GM12878 (cell line): ENCODE results near the gene TMEM175. TPM values are rescaled to one million over a fixed set of nuclear protein-coding genes. Genes with fewer than 3 reads are reported as not detected.
A peak's percentile ranks its signal among the peaks of the same experiment; 100 is the strongest.

Experiments
- ATAC-seq: fragments of 200-7000 bp; cut with Tn5 transposase; 3 replicates; pipeline ENCODE4 v1.9.1; 2020; ENCODE audit warnings: mild to moderate bottlenecking, moderate library complexity
- BruUV-seq: library from RNA; stranded (reverse); fragments of 400-500 nt; replicated peaks from 2 replicates; lab custom pipeline; 2021; lab: Mats Ljungman, UMichigan
- CTCF ChIA-PET: fragments of 300-600 bp; sonication (Branson Sonifier 250); formaldehyde crosslinking; extraction: SDS; loops from one replicate; lab custom pipeline; 2021; ENCODE audit warnings: inconsistent platforms; lab: Yijun Ruan, JAX
- POLR2A ChIA-PET: fragments of 350-600 bp; formaldehyde crosslinking; extraction: SDS; loops from one replicate; lab custom pipeline; 2021; ENCODE audit warnings: inconsistent platforms; lab: Charles Lee
- RAD21 ChIA-PET: fragments of 300-600 bp; sonication (Branson Sonifier 250); formaldehyde crosslinking; loops from one replicate; lab custom pipeline; 2023; ENCODE audit warnings: antibody characterized with exemption; ENCODE audit not compliant: unreplicated experiment; lab: Charles Lee
- SMC1A ChIA-PET: fragments of 300-600 bp; sonication (Branson Sonifier 250); formaldehyde crosslinking; loops from one replicate; lab custom pipeline; 2023; ENCODE audit not compliant: unreplicated experiment, uncharacterized antibody; lab: Charles Lee
- DNase-seq: peaks from one replicate; pipeline ENCODE4 v3.0.0-alpha.2; 2011; ENCODE audit warnings: low read depth, low spot score
- FAIRE-seq: peaks from 3 replicates; lab custom pipeline; 2011; peaks lifted over from hg19 to GRCh38; lab: Jason Lieb, UNC
- H2AFZ ChIP-seq: 2 replicates; pipeline ENCODE4 v1.6.0; 2011; ENCODE audit warnings: low read depth, low read length, control low read depth; ENCODE audit not compliant: control insufficient read depth
- H3K27ac ChIP-seq: 2 replicates; pipeline ENCODE4 v1.5.1; 2011; ENCODE audit warnings: control low read depth; ENCODE audit not compliant: control insufficient read depth, insufficient read depth
- H3K27me3 ChIP-seq, 2 experiments: replicated peaks in 1 of 2; 2 replicates each; pipeline versions ENCODE4 v1.6.0 to v1.6.1; 2011; ENCODE audit warnings: low read length in 1 of 2; ENCODE audit not compliant: control insufficient read depth in 2 of 2, insufficient read depth in 2 of 2
- H3K36me3 ChIP-seq, 2 experiments: 2 replicates each; pipeline ENCODE4 v1.5.1; 2011; ENCODE audit warnings: low read length in 1 of 2; ENCODE audit not compliant: control insufficient read depth in 2 of 2, insufficient read depth in 2 of 2
- H3K4me1 ChIP-seq: 2 replicates; pipeline ENCODE4 v1.6.1; 2011; ENCODE audit warnings: mild to moderate bottlenecking, low read length, moderate library complexity, mixed read lengths; ENCODE audit not compliant: control insufficient read depth, insufficient read depth
- H3K4me2 ChIP-seq: 2 replicates; pipeline ENCODE4 v1.6.0; 2011; ENCODE audit warnings: control low read depth; ENCODE audit not compliant: control insufficient read depth, insufficient read depth
- H3K4me3 ChIP-seq: fragments of 200-600 bp; sonication (generic); 2 replicates; pipeline ENCODE4 v1.5.1; 2016
- H3K79me2 ChIP-seq: 2 replicates; pipeline ENCODE4 v1.6.0; 2011; ENCODE audit warnings: low read length; ENCODE audit not compliant: control insufficient read depth, insufficient read depth
- H3K9ac ChIP-seq: 2 replicates; pipeline ENCODE4 v1.8.0; 2011; ENCODE audit warnings: low read length, control low read depth, mixed read lengths; ENCODE audit not compliant: control insufficient read depth, insufficient read depth
- H3K9me3 ChIP-seq: replicated peaks from 3 replicates; pipeline ENCODE4 v1.5.1; 2011; ENCODE audit warnings: mild to moderate bottlenecking, low read length; ENCODE audit not compliant: control insufficient read depth, insufficient read depth
- H4K20me1 ChIP-seq: 2 replicates; pipeline ENCODE4 v1.6.0; 2011; ENCODE audit not compliant: control insufficient read depth, insufficient read depth
- BCL3 ChIP-seq: IDR thresholded peaks from 2 replicates; pipeline ENCODE4 v1.6.1; 2011; ENCODE audit warnings: borderline replicate concordance, low read depth, mild to moderate bottlenecking, moderate library complexity, low read length; ENCODE audit not compliant: insufficient read depth, poor library complexity, severe bottlenecking
- FOS ChIP-seq: IDR thresholded peaks from 3 replicates; pipeline ENCODE4 v1.6.1; 2011; ENCODE audit warnings: borderline replicate concordance; ENCODE audit not compliant: insufficient read length; ENCODE audit errors: extremely low read depth
- IKZF1 ChIP-seq: fragments of 450-650 bp; conservative IDR thresholded peaks from 2 replicates; pipeline ENCODE4 v1.6.1; 2017; ENCODE audit warnings: antibody characterized with exemption, mild to moderate bottlenecking
- IKZF2 ChIP-seq, 2 experiments: fragments of 450-650 bp; IDR thresholded peaks; 2 replicates each; pipeline ENCODE4 v1.6.1; 2017; ENCODE audit warnings: mild to moderate bottlenecking in 2 of 2, moderate library complexity in 2 of 2
- NR2F1 ChIP-seq: fragments of 450-650 bp; conservative IDR thresholded peaks from 2 replicates; pipeline ENCODE4 v1.6.1; 2017; ENCODE audit warnings: mild to moderate bottlenecking
- POLR2A ChIP-seq: IDR thresholded peaks from 2 replicates; pipeline ENCODE4 v1.6.1; 2011; ENCODE audit warnings: low read depth, mild to moderate bottlenecking, low read length
- SMARCA5 ChIP-seq: fragments of 450-650 bp; IDR thresholded peaks from 2 replicates; pipeline ENCODE4 v1.6.1; 2017; ENCODE audit warnings: mild to moderate bottlenecking
- TARDBP ChIP-seq: IDR thresholded peaks from 2 replicates; pipeline ENCODE4 v1.6.1; 2016; ENCODE audit warnings: borderline replicate concordance
- TCF3 ChIP-seq: IDR thresholded peaks from 2 replicates; pipeline ENCODE4 v1.6.1; 2012; ENCODE audit warnings: low read depth, mild to moderate bottlenecking, low read length, borderline replicate concordance; ENCODE audit not compliant: insufficient read depth
- ZBTB33 ChIP-seq: fragments of 450-650 bp; IDR thresholded peaks from 2 replicates; pipeline ENCODE4 v1.6.1; 2017; ENCODE audit warnings: mild to moderate bottlenecking
- WGBS: methylation state at CpG from one replicate; pipeline ENCODE4 v1.1.6; 2016; ENCODE audit warnings: low lambda C conversion rate; ENCODE audit not compliant: insufficient replicate concordance, insufficient coverage; ENCODE audit errors: missing lambda C conversion rate; 5-methylcytosine and 5-hydroxymethylcytosine counted together
- in situ Hi-C: fragments of 300-500 bp; cut with MboI; formaldehyde crosslinking; loops from 9 replicates; pipeline ENCODE4 v1.14.3; 2018; ENCODE audit warnings: mixed read lengths
- intact Hi-C: fragments of 100-400 bp; cut with micrococcal nuclease; formaldehyde crosslinking; loops from one replicate; pipeline ENCODE4 v1.14.2; 2022; ENCODE audit not compliant: unreplicated experiment
- polyA plus RNA-seq, 11 experiments: library from polyadenylated mRNA; depleted of rRNA in 4 of 11; unstranded in 6 of 11; stranded (reverse) in 5 of 11; fragments of >200 nt; fragmentation: Nextera tagmentation in 4 of 11; fragmentation: Illumina TruSeq in 1 of 11; extraction: Ambion mirVana in 4 of 11; extraction: Trizol in 1 of 11; gene quantifications; 1 replicate in 1 of 11; 2 replicates in 10 of 11; pipeline versions ENCODE4 v1.2.1 to v1.2.3, GENCODE V29; 2011 to 2016; ENCODE audit warnings: inconsistent platforms in 2 of 11, missing spikeins in 2 of 11, low read depth in 1 of 11
- total RNA-seq, 4 experiments: library from RNA; depleted of rRNA in 3 of 4; stranded (reverse); fragments of >200 nt in 3 of 4; fragmentation: Illumina TruSeq in 1 of 4; extraction: Trizol in 1 of 4; gene quantifications; 2 replicates each; pipeline versions ENCODE4 v1.2.1 to v1.2.3, GENCODE V29; 2013 to 2021
- TF ChIP-seq, protein P1 (sequence below): IDR thresholded peaks from 2 replicates; pipeline ENCODE4 v1.6.1; 2011; ENCODE audit warnings: mild to moderate bottlenecking, low read depth, low read length, moderate library complexity; ENCODE audit not compliant: insufficient replicate concordance

Gene TMEM175
- total and polyA plus RNA-seq, 10 of the 15 experiments (the other 5 are each of a cell fraction or from before 2014, with no cell fraction given), result 0.11 to 39.5 (median 22.3) TPM

DNA sequence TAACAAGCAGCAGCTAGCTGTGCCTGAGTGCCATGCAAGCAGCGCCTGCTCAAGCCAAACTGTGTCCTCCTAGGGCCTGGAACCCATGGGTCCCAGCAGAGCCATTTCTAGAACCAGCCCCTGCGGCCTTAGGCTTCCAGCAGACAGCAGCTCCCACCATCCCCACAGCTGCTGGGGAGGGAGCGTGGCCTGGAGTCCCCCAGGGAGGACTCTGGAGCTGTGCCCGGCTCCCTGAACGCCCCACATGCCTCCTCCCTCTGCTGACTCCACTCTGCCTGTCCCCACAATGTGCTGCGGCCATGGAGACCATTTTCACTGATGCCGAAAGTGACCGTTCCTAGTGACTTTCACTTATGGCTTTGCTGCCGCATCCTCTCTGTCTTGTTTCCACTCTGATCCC is 46.0 kb upstream of the TMEM175 start (continued):
- TF ChIP-seq FOS, result no peak
- no peak for TF ChIP-seq IKZF1
- no peak for TF ChIP-seq SMARCA5

DNA sequence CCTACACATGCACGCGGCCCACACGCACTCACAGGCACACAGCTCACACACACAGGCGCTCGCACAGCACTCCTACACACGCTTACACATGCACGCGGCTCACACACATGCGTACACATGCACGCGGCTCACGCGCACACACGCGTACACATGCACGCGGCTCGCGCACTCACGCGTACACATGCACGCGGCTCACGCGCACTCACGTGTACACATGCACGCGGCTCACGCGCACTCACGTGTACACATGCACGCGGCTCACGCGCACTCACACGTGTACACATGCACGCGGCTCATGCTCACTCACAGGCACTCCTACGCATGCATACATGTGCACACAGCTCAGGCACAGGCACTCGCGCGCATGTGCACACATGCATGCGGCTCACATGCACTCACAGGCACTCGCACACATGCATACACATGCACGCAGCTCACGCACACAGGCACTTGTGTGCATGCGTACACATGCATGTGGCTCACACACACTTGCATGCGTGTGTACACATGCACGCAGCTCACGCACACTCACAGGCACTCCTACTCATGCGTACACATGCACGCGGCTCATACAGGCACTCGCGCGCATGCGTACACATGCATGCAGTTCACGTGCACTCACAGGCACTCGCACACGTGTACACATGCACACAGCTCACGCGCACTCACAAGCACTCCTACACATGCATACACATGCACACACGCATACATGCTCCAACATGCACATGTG is 45.1 kb upstream of the TMEM175 start:
- Histone ChIP-seq H3K36me3 (peaks cover 2 to 35% of the 10 kb centered on the region in 2 experiments; a peak in 3 of 4 replicates), H2AFZ (no peak overlapping the region), H3K4me3 (no peak overlapping the region), H3K27me3 (no peaks in the 10 kb centered on the region), H4K20me1 (no peaks in the 10 kb centered on the region), H3K27ac (no peak overlapping the region), H3K79me2 (no peaks in the 10 kb centered on the region), H3K4me2 (no peak overlapping the region), H3K4me1 (no peaks in the 10 kb centered on the region), H3K9ac (no peak overlapping the region), H3K9me3 (no peaks in the 10 kb centered on the region)
- ChIA-PET RAD21 (no interaction called here), SMC1A (no interaction called here), CTCF (no interaction called here), POLR2A (no interaction called here)
- DNase-seq (no peak), FAIRE-seq (no peak), ATAC-seq (no peak)
- 98% methylated on average over 62 of the region's 63 CpGs for WGBS
- intact Hi-C loops, result no loop called here
- in situ Hi-C loops, result no loop called here
- no TSS peak for BruUV-seq
- TF ChIP-seq IKZF2 (IDR thresholded peaks at IDR 0.05) (no peak), BCL3 (peak; percentile 93), TCF3 (0 out of 2 replicates have a peak, but pooled peaks have one; percentile 74), NR2F1 (no peak), POLR2A (peak; percentile 66), ZBTB33 (0 out of 2 replicates have a peak, but pooled peaks have one; percentile 14), TARDBP (peak; percentile 67; the same call in 1 of the 2 replicates)
- TF ChIP-seq, protein P1, sequence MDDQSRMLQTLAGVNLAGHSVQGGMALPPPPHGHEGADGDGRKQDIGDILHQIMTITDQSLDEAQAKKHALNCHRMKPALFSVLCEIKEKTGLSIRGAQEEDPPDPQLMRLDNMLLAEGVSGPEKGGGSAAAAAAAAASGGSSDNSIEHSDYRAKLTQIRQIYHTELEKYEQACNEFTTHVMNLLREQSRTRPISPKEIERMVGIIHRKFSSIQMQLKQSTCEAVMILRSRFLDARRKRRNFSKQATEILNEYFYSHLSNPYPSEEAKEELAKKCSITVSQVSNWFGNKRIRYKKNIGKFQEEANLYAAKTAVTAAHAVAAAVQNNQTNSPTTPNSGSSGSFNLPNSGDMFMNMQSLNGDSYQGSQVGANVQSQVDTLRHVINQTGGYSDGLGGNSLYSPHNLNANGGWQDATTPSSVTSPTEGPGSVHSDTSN, result peak; percentile 62
